GM21619 (cell line): ENCODE data around the gene PHACTR2.
"Not testable (repeated sequence)": the region's sequence is repeated elsewhere in the genome, so short reads cannot be mapped to it uniquely, and the experiment has no call there.

Experiments used
- ATAC-seq: cut with Tn5 transposase; IDR thresholded peaks from one replicate; pipeline ENCODE4 v1.9.1; 2021; ENCODE audit not compliant: unreplicated experiment

The PHACTR2 gene

DNA sequence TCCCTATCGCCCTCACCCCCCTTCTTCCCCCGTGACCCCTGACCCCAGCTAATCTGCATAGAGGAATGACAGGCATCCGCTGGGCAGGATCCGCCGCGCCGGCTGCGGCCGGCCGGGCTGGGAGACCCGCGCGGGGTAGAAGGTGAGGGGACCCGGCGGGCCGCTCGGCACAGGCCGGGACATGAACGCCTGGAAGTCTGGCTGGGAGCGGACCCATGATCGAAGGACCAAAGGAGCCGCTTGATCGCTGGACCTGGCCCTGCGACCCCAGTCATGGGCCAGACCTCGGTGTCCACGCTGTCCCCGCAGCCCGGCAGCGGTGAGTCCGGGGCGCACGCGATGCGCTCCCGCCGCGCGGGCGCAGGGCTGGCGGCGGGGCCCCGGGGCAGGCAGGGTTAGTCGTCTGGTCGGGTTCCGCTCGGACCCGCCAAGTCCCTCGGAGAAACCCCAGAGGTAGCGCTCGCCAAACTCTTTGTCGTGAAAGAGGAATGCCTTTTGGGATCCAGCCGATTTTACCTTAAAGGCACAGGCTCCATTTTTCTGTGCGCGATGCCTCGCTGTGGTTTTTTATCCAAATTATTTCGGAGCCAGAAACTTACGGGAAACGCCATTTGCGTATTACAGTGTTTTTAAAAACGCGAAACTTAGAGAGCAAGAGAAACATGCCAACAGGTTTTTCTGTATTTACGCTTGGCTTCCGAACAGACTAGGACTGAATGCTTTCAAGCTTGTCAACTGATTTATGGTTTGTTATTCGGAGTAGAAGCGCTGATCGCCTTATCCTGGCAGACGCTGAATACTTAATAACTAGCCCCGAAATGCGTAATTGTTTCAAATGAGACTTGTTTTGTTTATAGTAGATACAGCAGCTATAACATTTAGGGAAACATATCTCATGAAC lies at the start of gene PHACTR2:
Gene PHACTR2 (plus strand): TSS at position 75 of the 901 bp plus-strand sequence. CDS start 199 bp downstream, at position 274.
- ATAC-seq = no peak

DNA sequence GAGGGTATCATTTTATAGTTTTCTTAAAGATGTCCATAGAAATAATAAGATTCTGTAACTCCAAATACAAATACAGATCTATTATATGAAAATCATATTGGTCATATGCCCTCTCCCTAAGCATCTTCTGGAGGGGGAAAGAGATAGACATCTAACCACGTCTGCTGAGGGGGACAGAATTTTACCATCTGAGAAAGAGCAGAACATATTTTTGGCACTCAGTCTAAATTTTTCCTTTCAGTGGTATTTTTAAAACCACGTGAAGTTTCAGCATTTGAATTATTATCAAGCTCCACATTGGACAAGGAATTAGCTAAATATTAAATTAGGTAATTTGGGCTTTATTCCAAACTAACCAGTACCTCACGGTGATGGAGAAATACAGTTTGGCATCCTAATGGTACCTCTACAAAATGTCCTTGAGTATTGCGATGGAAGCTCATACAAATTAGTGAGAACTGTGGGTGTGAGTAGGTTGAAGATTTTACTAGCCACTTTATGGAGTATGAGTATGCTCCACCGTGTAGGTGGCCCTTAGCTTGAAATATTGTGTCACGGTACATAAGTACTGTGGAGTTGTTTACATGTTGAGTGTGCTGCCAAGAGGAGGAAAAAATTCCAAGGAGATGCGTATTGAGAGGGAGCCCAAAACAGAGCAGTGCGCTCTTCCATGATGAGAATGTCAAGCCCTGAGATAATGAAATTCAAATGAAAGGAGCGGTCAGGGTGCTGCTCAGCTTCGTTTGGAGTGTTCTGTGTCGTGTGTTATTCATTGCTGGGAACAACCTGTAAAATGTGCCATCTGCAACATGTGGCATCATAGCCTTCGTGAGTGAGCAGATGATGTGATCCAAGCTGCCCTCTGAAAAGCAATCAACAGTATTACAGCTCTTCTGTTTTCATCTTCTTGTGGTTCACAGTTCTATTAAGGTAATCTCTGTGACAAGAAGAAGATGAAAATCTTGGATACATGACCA lies 48.4 kb upstream of the PHACTR2 start:
- no peak for ATAC-seq

DNA sequence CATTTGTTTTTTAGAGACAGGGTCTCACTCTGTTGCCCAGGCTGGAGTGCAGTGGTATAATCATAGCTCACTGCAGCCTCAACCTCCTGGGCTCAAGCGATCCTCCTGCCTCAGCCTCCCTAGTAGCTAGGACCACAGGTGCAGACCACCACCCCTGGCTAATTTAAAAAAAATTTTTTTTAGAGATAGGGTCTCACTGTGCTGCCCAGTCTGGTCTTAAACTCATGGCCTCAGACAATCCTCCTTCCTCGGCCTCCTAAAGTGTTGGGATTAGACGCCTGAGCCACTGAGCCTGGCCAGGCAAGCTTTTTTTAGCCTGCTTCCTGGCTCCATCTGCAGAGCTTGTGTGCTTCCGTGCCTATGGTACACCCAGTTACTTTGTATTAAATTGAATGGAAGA lies 46.6 kb upstream of the PHACTR2 start:
- ATAC-seq = not testable (repeated sequence)

DNA sequence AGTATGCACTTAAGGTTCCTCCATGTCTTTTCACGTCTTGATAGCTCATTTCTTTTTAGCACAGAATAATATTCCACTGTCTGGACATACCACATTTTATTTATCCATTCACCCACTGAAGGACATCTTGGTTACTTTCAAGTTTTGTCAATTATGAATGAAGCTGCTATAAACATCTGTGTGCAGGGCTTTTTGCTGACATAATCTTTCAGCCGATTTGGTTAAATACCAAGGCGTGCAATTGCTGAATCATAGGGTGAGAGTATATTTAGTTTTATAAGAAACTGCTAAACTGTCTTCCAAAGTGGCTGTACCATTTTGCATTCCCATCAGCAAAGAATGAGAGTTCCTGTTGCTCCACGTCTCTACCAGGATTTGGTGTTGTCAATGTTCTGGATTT lies 44.9 kb upstream of the PHACTR2 start:
- ATAC-seq = no peak

DNA sequence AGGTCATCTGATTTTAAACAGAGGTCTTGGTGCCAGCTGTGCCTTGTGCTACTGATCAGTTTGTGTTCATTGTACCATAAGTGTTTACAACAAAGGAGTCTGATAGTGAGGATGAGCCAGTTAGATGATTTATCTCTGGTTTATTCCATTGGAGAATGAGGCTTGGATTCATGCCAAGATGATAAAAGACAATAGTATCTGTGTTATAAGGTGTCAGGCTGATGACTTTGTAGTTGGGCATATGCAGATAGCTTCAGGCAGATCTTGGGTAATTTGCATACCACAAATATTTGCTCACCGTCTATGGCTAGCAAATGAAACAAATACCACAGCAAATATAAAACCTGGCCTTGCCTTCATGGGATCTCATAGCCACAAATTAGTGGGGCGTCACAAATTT lies 43.3 kb upstream of the PHACTR2 start:
- ATAC-seq = no peak

DNA sequence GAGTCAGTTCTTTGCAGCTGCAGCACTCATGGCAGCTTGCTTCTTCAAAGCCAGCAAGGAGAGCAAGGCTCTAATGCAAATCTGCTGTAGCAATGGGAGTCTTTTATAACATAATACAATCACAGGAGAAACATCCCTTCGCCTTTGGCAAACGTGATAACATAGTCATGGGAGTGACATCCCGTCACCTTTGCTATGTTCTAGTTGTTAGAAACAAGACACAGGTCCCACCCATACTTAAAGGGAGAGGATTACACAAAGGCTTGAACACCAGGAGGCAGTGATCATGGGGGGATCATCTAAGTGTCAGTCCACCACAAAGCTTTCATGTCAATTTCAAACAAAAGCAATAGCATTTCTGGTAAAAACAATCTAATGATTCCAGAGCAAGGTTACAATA lies 40.1 kb upstream of the PHACTR2 start:
- ATAC-seq = no peak

DNA sequence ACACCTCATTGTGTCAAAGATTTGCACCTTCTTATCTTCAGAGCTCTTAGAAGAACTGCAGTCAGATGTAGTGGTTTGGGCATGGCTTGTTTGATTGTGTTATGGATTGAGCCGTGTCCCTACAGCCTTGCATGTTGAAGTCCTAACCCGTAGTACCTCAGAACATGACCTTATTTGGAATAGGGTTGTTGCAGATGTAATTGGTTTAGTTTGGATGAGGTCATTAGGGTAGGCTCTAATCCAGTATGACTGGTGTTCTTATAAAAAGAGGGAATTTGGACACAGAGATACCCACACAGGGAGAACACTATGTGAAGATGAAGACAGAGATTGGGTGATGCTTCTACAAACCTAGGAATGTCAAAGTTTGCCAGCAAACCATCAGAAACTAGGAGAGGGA lies 35.4 kb upstream of the PHACTR2 start:
- no peak for ATAC-seq

DNA sequence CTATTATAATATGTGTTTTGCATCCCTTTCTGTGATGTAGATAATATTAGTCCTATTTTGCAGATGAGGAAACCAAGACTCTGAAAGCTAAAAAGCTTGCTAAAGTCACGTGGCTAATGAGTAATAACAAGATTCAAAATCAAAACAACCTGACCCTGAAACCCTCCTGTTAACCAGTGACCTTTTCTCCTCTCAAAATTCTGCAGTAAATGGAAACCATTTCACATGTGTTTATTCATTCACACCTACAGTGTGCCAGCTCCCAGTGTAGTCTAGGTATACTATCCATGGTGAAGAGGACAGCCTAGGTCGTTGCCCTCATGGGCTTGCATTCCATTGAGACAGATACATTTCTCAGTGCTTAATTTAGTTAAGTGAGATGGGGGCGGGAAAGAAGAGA lies 30.6 kb upstream of the PHACTR2 start:
- ATAC-seq = no peak

DNA sequence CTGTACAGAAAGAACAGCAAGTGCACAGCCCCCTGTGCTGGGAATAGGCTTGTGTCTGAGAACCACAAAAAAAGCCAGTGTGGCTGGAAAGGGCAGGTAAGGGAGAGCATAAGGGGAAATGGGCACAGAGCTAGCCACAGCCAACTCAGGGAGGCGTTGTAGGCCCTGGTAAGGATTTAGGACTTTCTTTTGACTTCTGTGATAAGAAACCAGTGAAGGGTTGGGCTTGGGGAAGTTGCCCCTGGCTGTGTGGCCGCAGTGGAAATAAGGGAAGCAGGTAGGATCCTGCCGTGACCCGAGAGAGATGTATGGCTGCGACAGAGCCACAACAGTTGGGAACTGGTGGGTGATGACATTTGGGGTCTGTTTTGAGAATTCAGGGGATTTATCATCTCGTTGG lies 30.0 kb upstream of the PHACTR2 start:
- ATAC-seq = no peak

DNA sequence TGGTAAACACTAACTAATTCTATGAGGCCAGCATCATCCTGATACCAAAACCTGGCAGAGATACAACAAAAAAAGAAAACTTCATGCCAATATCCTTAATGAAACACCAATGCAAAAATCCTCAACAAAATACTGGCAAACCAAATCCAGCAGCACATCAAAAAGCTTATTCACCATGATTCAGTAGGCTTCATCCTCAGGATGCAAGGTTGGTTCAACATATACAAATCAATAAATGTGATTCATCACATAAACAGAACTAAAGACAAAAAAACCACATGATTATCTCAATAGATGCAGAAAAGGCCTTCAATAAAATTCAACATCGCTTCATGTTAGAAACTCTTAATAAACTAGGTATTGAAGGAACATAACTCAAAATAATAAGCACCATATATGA lies 28.4 kb upstream of the PHACTR2 start:
- not testable (repeated sequence) for ATAC-seq

DNA sequence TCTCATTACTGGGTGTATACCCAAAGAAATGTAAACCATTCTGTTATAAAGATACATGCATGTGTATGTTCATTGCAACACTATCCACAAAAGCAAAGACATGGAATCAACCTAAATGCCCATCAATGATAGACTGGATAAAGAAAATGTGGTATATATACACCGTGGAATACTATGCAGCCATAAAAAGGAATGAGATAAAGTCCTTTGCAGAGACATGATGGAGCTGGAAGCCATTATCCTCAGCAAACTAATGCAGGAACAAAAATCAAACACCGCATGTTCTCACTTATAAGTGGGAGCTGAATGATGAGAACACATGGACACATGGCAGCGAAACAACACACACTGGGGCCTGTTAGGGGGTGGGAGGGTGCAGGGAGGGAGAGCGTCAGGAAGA lies 26.4 kb upstream of the PHACTR2 start:
- ATAC-seq = not testable (repeated sequence)

DNA sequence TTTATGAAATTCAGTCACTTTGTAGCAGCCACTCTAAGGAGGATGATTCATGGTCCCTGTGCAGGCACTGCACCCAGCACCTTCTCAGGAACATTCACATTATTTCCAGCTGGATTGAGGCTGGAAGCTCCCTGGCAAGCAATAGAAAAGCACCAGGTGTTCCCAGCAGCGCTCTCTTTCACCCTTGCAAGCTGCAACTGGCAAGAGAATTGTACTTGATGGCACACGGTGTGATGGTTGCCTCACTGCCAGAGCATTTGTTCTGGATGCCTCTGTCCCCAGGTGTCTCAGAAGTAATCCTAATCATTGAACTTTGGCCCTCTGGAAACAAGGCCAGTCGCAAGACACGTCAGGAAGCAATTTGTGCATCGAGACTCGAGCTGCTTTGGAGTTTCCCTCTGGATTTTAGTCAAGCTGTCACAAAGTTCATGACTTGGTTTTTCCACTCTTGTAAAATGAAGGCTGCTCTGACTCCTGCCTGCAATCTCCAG lies 24.9 kb upstream of the PHACTR2 start:
- ATAC-seq = no peak

DNA sequence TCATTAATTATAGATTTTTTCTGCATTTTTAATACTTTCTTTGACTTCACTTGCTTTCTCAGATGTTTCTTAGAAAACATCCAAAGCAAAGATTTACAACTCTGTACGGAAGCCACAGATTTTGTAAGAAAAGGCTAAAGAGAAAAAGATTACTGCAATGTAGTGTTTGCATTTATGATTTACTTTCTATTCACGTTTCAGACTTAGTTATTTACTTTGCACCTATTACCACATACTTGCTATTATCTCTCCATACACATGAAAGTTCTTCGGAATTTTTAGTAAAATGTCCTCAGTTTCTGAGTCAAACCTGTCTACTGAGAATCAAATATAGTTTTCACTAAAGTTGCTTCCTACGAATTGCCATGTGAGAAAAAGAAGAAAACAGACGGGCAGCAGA lies 22.2 kb upstream of the PHACTR2 start:
- no peak for ATAC-seq

DNA sequence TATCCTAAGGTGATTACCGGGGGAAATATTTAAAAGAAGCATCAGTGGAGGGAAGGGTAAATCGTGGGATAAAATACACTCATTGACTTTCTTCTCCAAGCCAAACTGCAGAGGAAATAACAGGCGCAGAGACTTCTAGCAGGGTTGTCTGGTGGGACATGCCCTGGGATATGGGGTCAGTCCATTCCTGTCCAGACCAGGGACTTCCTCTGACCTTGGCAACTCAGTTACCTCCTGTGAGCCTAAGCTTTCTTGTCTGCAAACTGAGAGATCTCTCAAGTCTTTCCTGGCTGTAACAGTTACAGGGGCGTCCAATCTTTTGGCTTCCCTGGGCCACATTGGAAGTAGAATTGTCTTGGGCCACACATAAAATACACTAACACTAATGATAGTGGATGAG lies 21.7 kb upstream of the PHACTR2 start:
- ATAC-seq = no peak

DNA sequence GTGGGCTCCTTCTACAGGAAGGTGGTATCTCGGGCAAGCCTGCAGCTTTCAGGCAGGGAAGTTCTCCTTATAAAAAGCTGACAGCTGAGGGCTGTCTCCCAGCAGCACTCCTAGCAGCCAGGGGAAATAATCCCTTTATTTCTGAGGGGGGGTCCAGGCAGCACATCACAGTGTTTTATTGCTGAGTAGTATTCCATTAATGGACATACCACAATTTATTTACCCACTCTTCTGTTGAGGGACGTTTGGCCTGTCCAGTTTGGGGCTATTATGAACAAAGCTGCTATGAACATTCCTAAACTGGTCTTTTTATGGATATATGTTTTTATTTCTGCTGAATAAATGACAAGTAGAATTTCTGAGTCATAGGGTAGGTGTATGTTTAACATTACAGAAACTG lies 20.0 kb upstream of the PHACTR2 start:
- no peak for ATAC-seq

DNA sequence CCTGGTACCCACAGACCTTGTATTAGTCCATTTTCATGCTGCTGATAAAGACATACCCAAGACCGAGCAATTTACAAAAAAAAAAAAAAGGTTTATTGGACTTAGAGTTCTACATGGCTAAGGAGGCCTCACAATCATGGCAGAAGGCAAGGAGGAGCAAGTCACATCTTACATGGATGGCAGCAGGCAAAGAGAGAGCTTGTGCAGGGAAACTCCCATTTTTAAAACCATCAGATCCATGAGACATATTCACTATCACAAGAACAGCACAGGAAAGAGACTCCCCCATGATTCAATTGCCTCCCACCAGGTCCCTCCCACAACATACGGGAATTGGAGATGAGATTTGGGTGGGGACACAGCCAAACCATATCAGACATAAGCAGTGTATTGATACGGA lies 17.6 kb upstream of the PHACTR2 start:
- not testable (repeated sequence) for ATAC-seq

DNA sequence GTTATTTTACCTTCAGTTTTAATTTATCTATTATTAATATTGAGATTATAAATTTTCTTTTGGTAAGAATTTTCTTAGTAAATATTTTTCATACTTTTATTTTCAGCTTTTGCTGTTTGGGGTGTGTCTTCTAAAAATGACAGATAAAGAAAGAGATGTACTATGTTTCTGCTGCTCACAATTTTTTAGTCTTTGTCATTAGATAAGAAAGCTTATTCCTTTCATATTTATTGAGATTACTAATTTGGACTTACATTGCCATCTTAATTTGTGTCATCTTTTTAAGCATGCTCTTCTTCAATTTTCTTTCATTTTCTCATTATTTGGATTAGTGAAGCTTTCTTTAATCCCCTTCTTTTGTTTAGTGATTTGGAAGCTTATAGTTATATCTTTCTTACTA lies 13.6 kb upstream of the PHACTR2 start:
- ATAC-seq = no peak

DNA sequence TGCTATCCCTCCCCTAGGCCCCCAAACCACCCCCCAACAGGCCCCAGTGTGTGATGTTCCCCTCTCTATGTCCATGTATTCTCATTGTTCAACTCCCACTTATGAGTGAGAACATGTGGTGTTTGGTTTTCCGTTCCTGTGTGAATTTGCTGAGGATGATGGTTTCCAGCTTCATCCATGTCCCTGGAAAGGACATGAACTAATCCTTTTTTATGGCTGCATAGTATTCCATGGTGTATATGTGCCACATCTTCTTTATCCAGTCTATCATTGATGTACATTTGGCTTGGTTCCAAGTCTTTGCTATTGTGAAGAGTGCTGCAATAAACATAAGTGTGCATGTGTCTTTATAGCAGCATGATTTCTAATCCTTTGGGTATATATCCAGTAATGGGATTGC lies 11.8 kb upstream of the PHACTR2 start:
- ATAC-seq = not testable (repeated sequence)

DNA sequence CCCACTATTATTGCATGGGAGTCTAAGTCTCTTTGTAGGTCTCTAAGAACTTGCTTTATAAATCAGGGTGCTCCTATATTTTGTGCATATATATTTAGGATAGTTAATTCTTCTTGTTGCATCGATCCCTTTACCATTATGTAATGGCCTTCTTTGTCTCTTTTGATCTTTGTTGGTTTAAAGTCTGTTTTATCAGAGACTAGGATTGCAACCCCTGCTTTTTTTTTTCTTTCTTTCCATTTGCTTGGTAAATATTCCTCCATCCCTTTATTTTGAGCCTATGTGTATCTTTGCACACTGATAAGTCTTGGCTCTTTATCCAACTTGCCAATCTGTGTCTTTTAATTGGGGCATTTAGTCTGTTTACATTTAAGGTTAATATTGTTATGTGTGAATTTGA lies 8.3 kb upstream of the PHACTR2 start:
- not testable (repeated sequence) for ATAC-seq

DNA sequence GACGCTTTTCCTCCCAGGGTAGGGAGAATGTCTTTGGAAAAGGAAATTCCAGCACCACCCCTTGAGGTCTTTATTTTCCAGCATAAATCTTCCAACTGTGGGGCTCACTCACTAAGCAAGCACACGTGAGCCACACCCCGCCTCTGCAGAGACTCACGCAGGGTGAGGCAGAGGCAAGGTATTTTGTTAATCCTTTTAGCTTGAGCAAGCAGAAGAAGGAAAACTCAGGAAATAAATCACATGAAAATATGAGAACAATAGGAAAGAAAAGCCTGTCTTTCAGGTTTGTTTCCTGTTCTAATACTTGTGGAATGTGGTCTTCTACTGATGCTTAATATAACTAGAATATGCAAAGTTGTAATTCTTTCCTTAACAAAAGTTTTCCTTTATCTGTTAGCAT lies 4.1 kb upstream of the PHACTR2 start:
- ATAC-seq = no peak
